GM06990 (cell line): ENCODE results near the gene MT1M.
A peak's percentile ranks its signal among the peaks of the same experiment; 100 is the strongest.

Source experiments
- DNase-seq: peaks from one replicate; pipeline ENCODE4 v3.0.0-alpha.2; 2011; ENCODE audit not compliant: insufficient read length; ENCODE audit errors: extremely low read depth
- H3K27me3 ChIP-seq: replicated peaks from 2 replicates; pipeline ENCODE4 v1.6.0; 2011; ENCODE audit warnings: low read length; ENCODE audit not compliant: control insufficient read depth, insufficient read depth
- H3K36me3 ChIP-seq: 2 replicates; pipeline ENCODE4 v1.5.1; 2011; ENCODE audit warnings: low read length; ENCODE audit not compliant: control insufficient read depth, insufficient read depth
- H3K4me3 ChIP-seq: replicated peaks from 2 replicates; pipeline ENCODE4 v1.5.1; 2011; ENCODE audit warnings: low read depth, mild to moderate bottlenecking, control low read depth, low read length
- CTCF ChIP-seq: IDR thresholded peaks from 2 replicates; pipeline ENCODE4 v1.5.1; 2011; ENCODE audit warnings: low read length, control low read depth, mild to moderate bottlenecking, inconsistent platforms; ENCODE audit not compliant: insufficient read depth, poor library complexity, severe bottlenecking

The MT1M gene

DNA sequence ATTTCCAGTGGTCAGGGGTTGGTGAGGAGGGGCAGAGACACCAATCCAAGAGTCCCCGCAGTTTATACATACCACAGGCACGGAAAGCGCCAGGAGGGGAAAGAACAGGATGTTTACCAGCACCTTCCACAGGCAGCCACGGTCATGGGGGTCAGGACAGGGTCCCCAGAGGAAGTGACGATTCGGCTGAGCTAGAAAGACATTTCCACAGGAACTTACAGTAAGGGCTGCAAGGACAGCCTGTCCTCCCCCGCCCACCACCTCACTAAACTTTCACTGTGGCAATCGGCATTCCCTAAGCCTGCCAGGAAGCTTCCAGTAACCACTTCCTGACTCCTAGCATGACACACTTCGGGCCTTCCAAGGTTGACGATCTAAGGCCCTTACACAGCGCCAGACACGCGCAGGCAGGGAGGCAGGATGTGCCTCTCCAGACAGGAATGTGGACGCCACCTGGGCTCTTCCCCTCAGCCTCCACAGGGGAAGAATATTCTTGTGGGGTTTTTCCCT lies 25.3 kb upstream of the MT1M start:
- Histone ChIP-seq H3K36me3 (no peaks in the 10 kb centered on the region), H3K27me3 (no peaks in the 10 kb centered on the region), H3K4me3 (no peak overlapping the region)
- no peak for DNase-seq
- TF ChIP-seq CTCF: no peak

DNA sequence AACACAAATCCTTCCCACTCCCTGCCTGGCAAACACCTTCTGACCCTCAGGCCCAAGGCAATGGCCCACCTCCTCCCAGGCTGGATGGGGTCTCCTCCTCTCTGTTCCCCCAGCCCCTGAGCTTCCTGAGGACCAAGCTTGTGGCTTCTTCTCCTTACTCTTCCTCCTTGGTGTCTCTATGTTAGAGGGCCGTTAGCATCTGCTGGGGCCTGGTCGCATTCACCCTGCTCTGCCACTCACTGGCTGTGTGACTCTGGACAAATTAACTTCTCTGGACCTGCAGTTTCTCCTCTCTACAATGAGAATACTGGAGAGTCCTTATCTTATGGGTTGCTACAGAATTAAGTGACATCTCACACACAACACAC lies 24.8 kb upstream of the MT1M start:
- no peak for DNase-seq
- Histone ChIP-seq H3K36me3 (no peaks in the 10 kb centered on the region), H3K27me3 (no peaks in the 10 kb centered on the region), H3K4me3 (no peak overlapping the region)
- no peak for TF ChIP-seq CTCF

- DNase-seq: peak; percentile 93
- no peak for TF ChIP-seq CTCF
- H3K36me3 ChIP-seq: no peaks in the 10 kb centered on the region
- H3K4me3 ChIP-seq: peak within 1 kb of the TSS; percentile 69
- no peaks in the 10 kb centered on the region for H3K27me3 ChIP-seq
Measured at GRCh38 chr16:56608043-56608875, 24.2 kb upstream of the MT1M start, which contains the start of gene MT2A. Gene MT2A, plus strand, starts transcription at chr16:56608584. Its CDS starts 72 bp downstream, at chr16:56608656.

DNA sequence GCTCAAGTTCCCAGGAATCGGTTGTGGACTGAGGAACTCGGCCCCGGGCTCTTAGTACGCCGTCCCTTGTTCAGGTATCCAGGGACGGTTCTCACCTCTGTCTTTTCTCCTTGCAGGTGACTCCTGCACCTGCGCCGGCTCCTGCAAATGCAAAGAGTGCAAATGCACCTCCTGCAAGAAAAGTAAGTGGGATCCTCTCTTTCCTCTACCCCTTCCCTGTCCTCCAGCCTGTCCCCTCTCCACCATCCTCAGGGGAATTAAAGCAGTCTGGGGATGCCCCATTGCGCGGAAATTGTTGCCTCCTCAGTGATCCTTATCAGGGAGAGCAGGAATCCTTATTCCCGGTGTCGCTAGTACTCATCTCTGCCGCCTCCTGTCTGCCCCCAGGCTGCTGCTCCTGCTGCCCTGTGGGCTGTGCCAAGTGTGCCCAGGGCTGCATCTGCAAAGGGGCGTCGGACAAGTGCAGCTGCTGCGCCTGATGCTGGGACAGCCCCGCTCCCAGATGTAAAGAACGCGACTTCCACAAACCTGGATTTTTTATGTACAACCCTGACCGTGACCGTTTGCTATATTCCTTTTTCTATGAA lies 23.5 kb upstream of the MT1M start:
- TF ChIP-seq CTCF: no peak
- DNase-seq: no peak
- Histone ChIP-seq H3K27me3 (no peaks in the 10 kb centered on the region), H3K36me3 (no peaks in the 10 kb centered on the region), H3K4me3 (peak overlapping the region; percentile 69)

- no peaks in the 10 kb centered on the region for H3K36me3 ChIP-seq
- H3K27me3 ChIP-seq: no peaks in the 10 kb centered on the region
- peak overlapping the region; percentile 69 for H3K4me3 ChIP-seq
- TF ChIP-seq CTCF: no peak
- DNase-seq: peak; percentile 73
Measured at GRCh38 chr16:56609463-56609921, 23.0 kb upstream of the MT1M start.
